ENCODE measurements around the gene POLR1B.
"Not testable (repeated sequence)": the region's sequence is repeated elsewhere in the genome, so short reads cannot be mapped to it uniquely, and the experiment has no call there.

The POLR1B gene

GRCh38 chr2:112542123-112542983 is at the start of gene POLR1B:
Gene POLR1B (plus strand): TSS chr2:112542465. CDS start chr2:112542495, 30 bp downstream.
- peak; percentile 50 for DNase-seq (ENCODE audit: low read depth)

GRCh38 chr2:112493048-112493447 is 49.2 kb upstream of the POLR1B start:
- DNase-seq (ENCODE audit: low read depth) = no peak

- peak; percentile 66 for DNase-seq (ENCODE audit: low read depth)
Observed at GRCh38 chr2:112493858-112494648, 48.2 kb upstream of the POLR1B start.

GRCh38 chr2:112494828-112495227 is 47.4 kb upstream of the POLR1B start:
- no peak for DNase-seq (ENCODE audit: low read depth)

- not testable (repeated sequence) for DNase-seq (ENCODE audit: low read depth)
Observed at GRCh38 chr2:112495878-112496277, 46.4 kb upstream of the POLR1B start.

GRCh38 chr2:112500850-112501484 is 41.3 kb upstream of the POLR1B start:
- DNase-seq (ENCODE audit: low read depth) = not testable (repeated sequence)

- not testable (repeated sequence) for DNase-seq (ENCODE audit: low read depth)
Observed at GRCh38 chr2:112509239-112509998, 32.8 kb upstream of the POLR1B start.

GRCh38 chr2:112516801-112517200 is 25.5 kb upstream of the POLR1B start:
- DNase-seq (ENCODE audit: low read depth) = no peak

- DNase-seq (ENCODE audit: low read depth) = no peak
Observed at GRCh38 chr2:112518807-112519206, 23.5 kb upstream of the POLR1B start.

GRCh38 chr2:112519506-112519905 is 22.8 kb upstream of the POLR1B start:
- DNase-seq (ENCODE audit: low read depth) = no peak

- DNase-seq (ENCODE audit: low read depth) = no peak
Observed at GRCh38 chr2:112520234-112520783, 22.0 kb upstream of the POLR1B start.

- no peak for DNase-seq (ENCODE audit: low read depth)
Observed at GRCh38 chr2:112523291-112523777, 18.9 kb upstream of the POLR1B start.

GRCh38 chr2:112524276-112524675 is 18.0 kb upstream of the POLR1B start:
- not testable (repeated sequence) for DNase-seq (ENCODE audit: low read depth)

GRCh38 chr2:112528541-112528940 is 13.7 kb upstream of the POLR1B start:
- DNase-seq (ENCODE audit: low read depth) = no peak

GRCh38 chr2:112529757-112530156 is 12.5 kb upstream of the POLR1B start:
- DNase-seq (ENCODE audit: low read depth) = no peak

GRCh38 chr2:112530728-112531127 is 11.5 kb upstream of the POLR1B start:
- DNase-seq (ENCODE audit: low read depth) = no peak

- no peak for DNase-seq (ENCODE audit: low read depth)
Observed at GRCh38 chr2:112534826-112535225, 7.4 kb upstream of the POLR1B start.

- not testable (repeated sequence) for DNase-seq (ENCODE audit: low read depth)
Observed at GRCh38 chr2:112536665-112537064, 5.6 kb upstream of the POLR1B start.

- no peak for DNase-seq (ENCODE audit: low read depth)
Observed at GRCh38 chr2:112539306-112539705, 3.0 kb upstream of the POLR1B start.

GRCh38 chr2:112540906-112541305 is 1.4 kb upstream of the POLR1B start:
- no peak for DNase-seq (ENCODE audit: low read depth)
